Left lung (tissue), 10 donors: ENCODE results near the gene DPYSL5. TPM values are rescaled to one million over a fixed set of nuclear protein-coding genes. Genes with fewer than 3 reads are reported as not detected.

ENCODE experiments used
- ATAC-seq: fragments of 200-7000 bp; cut with Tn5 transposase; one replicate; pipeline ENCODE4 v1.9.1; 2020; ENCODE audit warnings: moderate library complexity
- DNase-seq, 4 donors: peaks; one replicate each; pipeline ENCODE4 v3.0.0-alpha.2; 2013 to 2020
- H3K27ac ChIP-seq, 2 donors: fragments of 200-600 bp; sonication (generic) in 1 of 2; one replicate each; pipeline versions ENCODE4 v1.5.0 to v1.8.0; 2020 to 2021
- H3K27me3 ChIP-seq, 2 donors: fragments of 200-600 bp; sonication (generic) in 1 of 2; one replicate each; pipeline versions ENCODE4 v1.5.0 to v1.8.0; 2020 to 2021
- H3K36me3 ChIP-seq, 2 donors: fragments of 200-600 bp; sonication (generic) in 1 of 2; one replicate each; pipeline versions ENCODE4 v1.5.0 to v1.8.0; 2020 to 2021
- H3K4me1 ChIP-seq, 2 donors: fragments of 200-600 bp; one replicate each; pipeline ENCODE4 v1.8.0; 2021
- H3K4me3 ChIP-seq, 2 donors: fragments of 200-600 bp; sonication (generic) in 1 of 2; one replicate each; pipeline versions ENCODE4 v1.5.0 to v1.8.0; 2020 to 2021; ENCODE audit warnings: mild to moderate bottlenecking in 1 of 2
- H3K9me3 ChIP-seq, 2 donors: fragments of 200-600 bp; sonication (generic) in 1 of 2; one replicate each; pipeline versions ENCODE4 v1.5.0 to v1.8.0; 2020 to 2021
- intact Hi-C, 2 donors: fragments of 100-400 bp; cut with DNase I; formaldehyde crosslinking; loops; one replicate each; pipeline versions ENCODE4 v1.11.2 to v1.14.2; 2022
- polyA plus RNA-seq, 6 donors: library from polyadenylated mRNA; unstranded; fragments of 120-200 nt; gene quantifications; one replicate each; pipeline ENCODE4 v1.2.1, GENCODE V29; 2013; ENCODE audit not compliant: insufficient read length in 6 of 6
- total RNA-seq, 2 donors: library from RNA; stranded (reverse); fragmentation: NEBNext Ultra II Directional; extraction: Animal tissue kit (Norgen Biotek cat#: 25700); gene quantifications; one replicate each; pipeline ENCODE4 v1.2.1, GENCODE V29; 2021
- TF ChIP-seq, protein P1 (sequence below), 2 donors: fragments of 200-600 bp; sonication (generic) in 1 of 2; IDR thresholded peaks; one replicate each; pipeline versions ENCODE4 v1.5.0 to v1.8.0; 2021; ENCODE audit warnings: antibody characterized with exemption in 2 of 2
- donor health status: DM: no; HTN: yes; CAD: no.
- donor health status: DM: no; HTN: no; CAD: no.

Gene DPYSL5
- total and polyA plus RNA-seq, 8 donors: 0.07 to 0.37 (median 0.23) TPM; not detected in 2

DNA sequence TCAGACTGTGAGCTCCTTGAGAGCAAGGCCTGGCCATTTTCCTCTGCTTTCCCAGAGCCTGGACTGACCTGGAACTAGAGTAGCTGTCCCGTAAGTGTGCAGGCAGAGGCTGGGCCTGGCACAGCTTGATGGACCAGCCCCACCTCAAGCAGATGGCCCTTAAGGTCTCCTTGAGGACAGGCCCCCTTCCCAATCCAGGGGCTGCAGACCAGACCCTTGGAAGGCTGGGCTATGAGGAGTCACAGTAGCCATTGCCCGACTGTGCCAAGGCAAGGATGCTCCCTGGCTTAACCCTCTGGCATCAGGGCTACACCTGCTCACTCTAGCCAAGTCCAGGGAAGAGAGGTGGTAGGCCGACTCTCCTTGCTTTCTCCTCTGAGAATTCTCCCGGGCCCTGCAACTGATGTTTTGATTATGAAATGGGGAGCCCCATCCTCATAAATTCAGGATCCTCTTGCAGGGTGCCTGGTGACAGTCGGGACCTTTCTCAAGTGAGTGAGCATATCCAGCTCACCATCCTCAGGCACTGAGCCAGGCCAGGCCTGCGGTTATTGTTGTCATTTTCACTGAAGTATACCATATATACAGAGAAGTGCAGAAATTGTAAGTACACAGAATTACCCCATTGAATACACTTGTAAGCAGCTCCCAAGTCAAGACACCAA lies 51.7 kb downstream of the DPYSL5 start:
- Histone ChIP-seq H3K36me3 (no peaks in the 10 kb centered on the region), H3K9me3 (peaks cover 0 to 10% of the 10 kb centered on the region in 2 donors), H3K4me3 (no peak overlapping the region), H3K27me3 (no peaks in the 10 kb centered on the region), H3K4me1 (no peaks in the 10 kb centered on the region), H3K27ac (no peak overlapping the region)
- DNase-seq (no peak), ATAC-seq (no peak)
- intact Hi-C loops: no loop called here
- TF ChIP-seq, protein P1, sequence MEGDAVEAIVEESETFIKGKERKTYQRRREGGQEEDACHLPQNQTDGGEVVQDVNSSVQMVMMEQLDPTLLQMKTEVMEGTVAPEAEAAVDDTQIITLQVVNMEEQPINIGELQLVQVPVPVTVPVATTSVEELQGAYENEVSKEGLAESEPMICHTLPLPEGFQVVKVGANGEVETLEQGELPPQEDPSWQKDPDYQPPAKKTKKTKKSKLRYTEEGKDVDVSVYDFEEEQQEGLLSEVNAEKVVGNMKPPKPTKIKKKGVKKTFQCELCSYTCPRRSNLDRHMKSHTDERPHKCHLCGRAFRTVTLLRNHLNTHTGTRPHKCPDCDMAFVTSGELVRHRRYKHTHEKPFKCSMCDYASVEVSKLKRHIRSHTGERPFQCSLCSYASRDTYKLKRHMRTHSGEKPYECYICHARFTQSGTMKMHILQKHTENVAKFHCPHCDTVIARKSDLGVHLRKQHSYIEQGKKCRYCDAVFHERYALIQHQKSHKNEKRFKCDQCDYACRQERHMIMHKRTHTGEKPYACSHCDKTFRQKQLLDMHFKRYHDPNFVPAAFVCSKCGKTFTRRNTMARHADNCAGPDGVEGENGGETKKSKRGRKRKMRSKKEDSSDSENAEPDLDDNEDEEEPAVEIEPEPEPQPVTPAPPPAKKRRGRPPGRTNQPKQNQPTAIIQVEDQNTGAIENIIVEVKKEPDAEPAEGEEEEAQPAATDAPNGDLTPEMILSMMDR (IDR thresholded peaks at IDR 0.05): no peak

DNA sequence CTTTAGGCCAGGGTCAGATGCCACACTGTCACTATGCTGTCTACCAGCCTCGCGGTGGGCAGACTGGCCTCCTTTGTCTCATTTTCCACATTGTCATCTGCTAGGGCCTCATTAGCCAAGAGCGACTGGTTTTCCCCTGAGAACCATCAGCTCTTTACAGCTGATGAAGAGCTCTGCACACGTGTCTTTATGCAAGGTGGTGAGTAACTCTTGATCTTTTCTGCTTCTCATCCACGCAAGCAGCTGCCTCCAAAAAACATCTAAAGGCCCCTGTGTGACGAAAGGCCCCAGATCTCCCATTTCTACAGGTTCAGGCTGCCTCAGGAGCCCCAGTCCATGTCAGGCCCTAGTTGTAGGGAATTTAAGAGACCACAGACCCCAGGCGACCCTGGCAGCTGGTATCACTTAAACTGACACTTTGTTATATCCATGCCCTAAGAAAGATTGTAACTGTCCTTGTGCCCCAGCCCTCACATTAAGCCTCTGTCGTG lies 52.9 kb downstream of the DPYSL5 start:
- no peak for ATAC-seq
- Histone ChIP-seq H3K27ac (no peak overlapping the region), H3K36me3 (no peaks in the 10 kb centered on the region), H3K27me3 (no peaks in the 10 kb centered on the region), H3K4me3 (no peak overlapping the region), H3K9me3 (no peaks in the 10 kb centered on the region), H3K4me1 (no peaks in the 10 kb centered on the region)
- TF ChIP-seq, protein P1 (IDR thresholded peaks at IDR 0.05): no peak
- no peak for DNase-seq
- intact Hi-C loops: no loop called here

DNA sequence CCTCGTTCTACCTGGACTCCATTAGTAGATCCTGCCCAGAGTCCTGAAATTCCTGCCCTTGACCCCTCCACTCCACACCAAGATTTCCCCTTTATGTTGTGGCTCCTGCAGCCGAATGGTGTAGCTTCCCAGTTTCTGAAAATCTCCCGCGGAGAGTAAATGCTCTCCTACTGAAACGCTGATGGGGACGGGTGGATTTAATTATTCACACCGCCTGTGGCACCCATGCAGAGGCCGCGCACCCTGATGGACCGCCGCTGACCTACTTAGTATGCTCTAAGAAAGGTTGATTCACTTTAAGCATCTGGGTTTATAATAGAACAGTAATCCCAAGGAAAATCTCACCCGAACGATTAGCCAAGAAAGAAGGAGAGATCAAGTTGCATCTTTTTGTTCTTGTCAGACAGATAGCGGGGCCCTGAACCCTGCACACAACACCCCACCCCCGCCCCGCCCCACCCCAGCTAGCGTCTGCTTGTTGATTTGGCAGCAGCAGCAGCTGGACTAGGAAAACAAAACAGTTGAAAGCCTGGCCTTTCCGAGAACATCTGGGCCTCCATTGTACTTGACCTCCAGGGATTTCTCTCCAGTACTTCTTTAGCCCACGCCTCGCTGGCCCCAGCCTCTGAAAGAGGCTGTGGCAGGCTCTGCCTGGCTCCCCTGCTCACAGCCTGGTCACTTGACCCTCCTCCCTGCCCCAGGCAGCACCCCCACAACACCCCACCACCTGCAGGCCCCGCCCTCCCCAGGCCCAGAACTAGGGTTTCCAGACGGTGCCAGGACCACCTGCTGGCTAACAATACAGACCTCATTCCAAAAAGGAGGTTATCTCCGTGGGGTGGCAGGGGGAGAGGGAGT lies 53.6 kb downstream of the DPYSL5 start:
- no peak for ATAC-seq
- Histone ChIP-seq H3K4me3 (no peak overlapping the region), H3K36me3 (no peaks in the 10 kb centered on the region), H3K27me3 (no peaks in the 10 kb centered on the region), H3K9me3 (no peaks in the 10 kb centered on the region), H3K4me1 (no peaks in the 10 kb centered on the region), H3K27ac (no peak overlapping the region)
- TF ChIP-seq, protein P1 (IDR thresholded peaks at IDR 0.05): no peak
- intact Hi-C loops: no loop called here
- no peak for DNase-seq

DNA sequence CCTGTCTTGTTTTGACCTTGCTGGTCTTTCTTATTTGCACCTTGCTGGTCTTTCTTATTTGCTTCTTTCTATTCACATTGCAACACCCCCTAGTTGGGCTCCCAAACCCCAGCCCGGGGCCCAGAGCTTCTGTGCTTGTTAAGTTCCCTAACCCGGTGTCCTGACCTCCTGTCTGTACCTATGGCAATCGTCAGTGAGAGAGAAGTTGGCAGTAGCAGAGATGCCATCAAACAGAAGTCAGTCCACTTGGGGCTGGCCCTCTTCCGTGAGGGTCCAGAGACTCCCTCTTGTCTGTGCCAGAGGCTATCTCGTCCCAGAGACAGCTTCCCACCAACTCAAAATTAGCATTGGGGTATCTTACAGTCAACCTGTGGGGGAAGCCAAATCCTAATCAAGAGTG lies 55.7 kb downstream of the DPYSL5 start:
- DNase-seq: no peak
- Histone ChIP-seq H3K9me3 (no peaks in the 10 kb centered on the region), H3K4me3 (no peak overlapping the region), H3K36me3 (no peaks in the 10 kb centered on the region), H3K27me3 (peaks cover 5% of the 10 kb centered on the region in 2 donors), H3K4me1 (no peaks in the 10 kb centered on the region), H3K27ac (no peak overlapping the region)
- TF ChIP-seq, protein P1 (IDR thresholded peaks at IDR 0.05): no peak
- intact Hi-C loops: no loop called here
- ATAC-seq: no peak

DNA sequence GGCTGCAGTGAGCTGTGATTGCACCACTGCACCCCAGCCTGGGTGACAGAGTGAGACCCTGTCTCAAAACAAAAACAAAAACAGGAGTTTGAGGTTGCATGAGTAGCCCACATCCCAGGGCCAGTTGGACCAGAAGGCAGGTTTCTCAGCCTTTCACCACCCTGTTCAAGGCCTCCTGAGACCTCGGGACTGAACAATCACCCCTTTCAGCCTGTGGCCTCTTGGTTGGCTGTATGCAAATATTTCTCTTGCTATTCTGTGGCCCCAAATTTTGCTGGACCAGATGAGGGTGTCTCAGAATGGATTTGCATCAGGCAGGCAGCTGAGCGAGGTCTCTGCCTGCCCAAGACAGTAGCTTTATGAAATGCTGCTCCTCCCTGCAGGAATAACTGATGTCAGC lies 56.9 kb downstream of the DPYSL5 start:
- Histone ChIP-seq H3K36me3 (no peaks in the 10 kb centered on the region), H3K4me3 (no peak overlapping the region), H3K27me3 (peaks cover 5 to 8% of the 10 kb centered on the region in 2 donors), H3K4me1 (no peaks in the 10 kb centered on the region), H3K27ac (no peak overlapping the region), H3K9me3 (no peaks in the 10 kb centered on the region)
- TF ChIP-seq, protein P1 (IDR thresholded peaks at IDR 0.05): no peak
- ATAC-seq (no peak), DNase-seq (no peak)
- intact Hi-C loops: no loop called here
